ENCODE measurements around the gene PNPO. TPM values are rescaled to one million over a fixed set of nuclear protein-coding genes. Genes with fewer than 3 reads are reported as not detected.
A peak's percentile ranks its signal among the peaks of the same experiment; 100 is the strongest.

Gene PNPO
- total and polyA plus RNA-seq, 2 experiments from 2014 or later: 12.2 to 17.0 TPM

DNA sequence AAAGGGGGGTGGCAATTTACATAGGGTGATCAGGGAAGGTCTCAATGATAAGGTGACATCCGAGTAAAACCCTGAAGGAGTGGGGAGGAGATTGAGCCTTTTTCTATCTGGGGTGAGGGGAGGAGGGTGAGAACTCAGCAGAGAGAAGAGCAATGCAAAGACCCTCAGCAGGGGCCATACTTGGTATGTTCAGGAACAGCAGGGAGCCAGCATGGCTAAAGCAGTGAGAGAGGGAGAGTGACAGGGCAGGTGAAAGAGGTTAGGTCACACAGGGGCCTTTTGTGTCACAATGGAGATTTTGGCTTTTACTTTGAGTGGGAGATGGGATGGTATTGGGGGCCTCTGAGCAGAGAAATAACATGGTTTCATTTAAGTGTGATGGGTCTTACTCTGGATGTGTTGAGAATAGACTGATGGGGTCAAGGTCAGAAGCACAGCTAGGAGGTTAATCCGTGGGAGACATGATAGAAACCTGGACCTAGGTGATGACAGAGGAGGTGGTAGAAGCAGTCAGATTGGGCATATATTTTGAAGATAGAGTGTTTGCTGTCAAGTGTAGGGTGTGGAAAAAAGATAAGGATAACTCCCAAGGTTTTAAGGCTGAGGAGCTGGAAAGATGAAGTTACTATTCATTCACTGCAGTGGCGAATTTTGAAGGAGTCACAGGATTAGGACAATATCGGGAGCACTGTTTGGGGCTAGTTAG, 39.2 kb upstream of the PNPO start:
- TF ChIP-seq EZH2phosphoT487 (IDR thresholded peaks at IDR 0.05; ENCODE audit: low read depth, severe bottlenecking, unreplicated experiment) (no peak), EZH2 (IDR thresholded peaks at IDR 0.05; ENCODE audit: borderline replicate concordance) (no peak), CTCF (IDR thresholded peaks at IDR 0.05; ENCODE audit: poor library complexity) (no peak)
- Histone ChIP-seq H3K4me3 (no peak overlapping the region), H3K9me2 (replicated peaks; ENCODE audit: insufficient read depth) (no peaks in the 10 kb centered on the region), H3K4me1 (ENCODE audit: insufficient read depth) (peaks cover 5% of the 10 kb centered on the region), H4K20me1 (ENCODE audit: insufficient read depth, poor library complexity, severe bottlenecking) (no peaks in the 10 kb centered on the region), H2AFZ (no peak overlapping the region), H3K79me2 (peaks cover 47% of the 10 kb centered on the region), H3K4me2 (no peak overlapping the region), H3K9me3 (ENCODE audit: low read depth) (no peaks in the 10 kb centered on the region), H3K27ac (no peak overlapping the region), H3K36me3 (replicated peaks; ENCODE audit: insufficient read depth, low read depth) (no peaks in the 10 kb centered on the region), H3K27me3 (no peaks in the 10 kb centered on the region)
- WGBS (ENCODE audit: low lambda C conversion rate, missing lambda C conversion rate): 57% methylated on average over 4 of the region's 4 CpGs
- DNase-seq (ENCODE audit: low spot score): no peak

DNA sequence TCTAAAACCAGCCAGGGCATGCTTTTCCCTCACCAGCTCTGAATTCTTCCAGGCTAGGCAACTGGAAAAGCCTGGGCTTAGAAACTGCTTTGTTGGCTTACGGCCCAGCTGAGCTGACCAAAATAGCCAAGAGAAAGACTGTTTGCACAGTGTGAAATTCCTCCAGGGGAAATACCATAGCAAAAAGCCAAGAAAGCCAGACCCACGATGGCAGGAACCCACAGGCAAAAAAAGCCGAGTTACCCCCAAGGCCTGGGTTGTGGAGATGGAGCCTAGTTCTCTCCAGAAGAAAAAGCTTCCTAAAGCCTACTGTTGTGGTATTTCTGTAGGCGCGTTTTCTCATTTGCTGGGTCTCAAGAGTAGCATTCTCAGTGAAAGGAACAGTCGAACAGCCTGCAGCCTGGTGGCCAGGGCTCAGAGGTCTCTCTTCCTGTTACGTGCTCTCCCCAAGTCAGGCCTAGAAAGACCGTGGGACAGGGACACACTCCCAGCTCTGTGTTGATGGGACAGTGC, 36.1 kb upstream of the PNPO start:
- no peaks in the 10 kb centered on the region for H3K9me3 ChIP-seq (ENCODE audit: low read depth)
- WGBS (ENCODE audit: low lambda C conversion rate, missing lambda C conversion rate): 77% methylated on average over 8 of the region's 8 CpGs
- no peaks in the 10 kb centered on the region for H3K36me3 ChIP-seq (replicated peaks; ENCODE audit: insufficient read depth, low read depth)
- H3K27me3 ChIP-seq: no peaks in the 10 kb centered on the region
- peaks cover 32% of the 10 kb centered on the region for H3K79me2 ChIP-seq
- H3K9me2 ChIP-seq (replicated peaks; ENCODE audit: insufficient read depth): no peaks in the 10 kb centered on the region
- no peak overlapping the region for H3K4me2 ChIP-seq
- H4K20me1 ChIP-seq (ENCODE audit: insufficient read depth, poor library complexity, severe bottlenecking): no peaks in the 10 kb centered on the region
- H2AFZ ChIP-seq: no peak overlapping the region
- TF ChIP-seq EZH2 (IDR thresholded peaks at IDR 0.05; ENCODE audit: borderline replicate concordance): no peak
- no peak for TF ChIP-seq CTCF (IDR thresholded peaks at IDR 0.05; ENCODE audit: poor library complexity)
- no peak for TF ChIP-seq EZH2phosphoT487 (IDR thresholded peaks at IDR 0.05; ENCODE audit: low read depth, severe bottlenecking, unreplicated experiment)
- H3K4me3 ChIP-seq: no peak overlapping the region
- DNase-seq (ENCODE audit: low spot score): no peak
- peak overlapping the region; percentile 40 for H3K27ac ChIP-seq
- no peaks in the 10 kb centered on the region for H3K4me1 ChIP-seq (ENCODE audit: insufficient read depth)

GRCh38 chr17:47906443-47906842, 34.9 kb upstream of the PNPO start:
- Histone ChIP-seq H3K9me2 (replicated peaks; ENCODE audit: insufficient read depth) (no peaks in the 10 kb centered on the region), H3K4me1 (ENCODE audit: insufficient read depth) (no peaks in the 10 kb centered on the region), H3K27ac (no peak overlapping the region), H4K20me1 (ENCODE audit: insufficient read depth, poor library complexity, severe bottlenecking) (no peaks in the 10 kb centered on the region), H3K79me2 (peaks cover 36% of the 10 kb centered on the region), H3K27me3 (no peaks in the 10 kb centered on the region), H3K4me2 (no peak overlapping the region), H3K36me3 (replicated peaks; ENCODE audit: insufficient read depth, low read depth) (no peaks in the 10 kb centered on the region), H3K4me3 (no peak overlapping the region), H2AFZ (no peak overlapping the region), H3K9me3 (ENCODE audit: low read depth) (no peaks in the 10 kb centered on the region)
- TF ChIP-seq CTCF (IDR thresholded peaks at IDR 0.05; ENCODE audit: poor library complexity): no peak
- 91% methylated on average over 3 of the region's 3 CpGs for WGBS (ENCODE audit: low lambda C conversion rate, missing lambda C conversion rate)
- DNase-seq (ENCODE audit: low spot score): no peak

All from hepatocyte (in vitro differentiated cells).